ENCODE results near the gene SIRT1. TPM values are rescaled to one million over a fixed set of nuclear protein-coding genes. Genes with fewer than 3 reads are reported as not detected.

Gene SIRT1
- total and polyA plus RNA-seq, 2 donors (not counting 3 experiments of a cell fraction or from before 2014, with no cell fraction given) = 3.7 to 14.8 TPM

GRCh38 chr10:67863094-67863493 lies 21.4 kb upstream of the SIRT1 start:
- intact Hi-C loops (cut with micrococcal nuclease) (no loop called here), dilution Hi-C loops (cut with MboI; ENCODE audit: extremely low pct_ligation_motif_present, low sequenced_read_pairs) (no loop called here)
- Histone ChIP-seq H2AFZ (ENCODE audit: low read depth, low read length) (no peak overlapping the region), H3K9me3 (replicated peaks; ENCODE audit: control insufficient read depth, insufficient read depth, low read length) (no peaks in the 10 kb centered on the region), H3K4me3 (replicated peaks in 1 of 3; ENCODE audit: insufficient read depth in 1 of 3, low read depth in 1 of 3, low read length in 3 of 3) (no peak overlapping the region), H3K9ac (replicated peaks; ENCODE audit: extremely low read depth, insufficient read depth, low read length) (no peak overlapping the region), H4K20me1 (replicated peaks; ENCODE audit: control insufficient read depth, extremely low read depth, insufficient read depth, low read length) (no peaks in the 10 kb centered on the region), H3K9me1 (replicated peaks; ENCODE audit: control insufficient read depth, extremely low read depth, insufficient read depth, low read length) (no peaks in the 10 kb centered on the region), H3K4me2 (ENCODE audit: insufficient read depth, low read length) (no peak overlapping the region), H3K36me3 (ENCODE audit: control insufficient read depth in 2 of 2, extremely low read depth in 1 of 2, insufficient read depth in 2 of 2, low read length in 2 of 2) (no peaks in the 10 kb centered on the region), H3K27ac (ENCODE audit: insufficient read depth, low read depth, low read length) (no peak overlapping the region), H3K79me2 (ENCODE audit: control insufficient read depth, insufficient read depth, low read length) (no peaks in the 10 kb centered on the region), H3K27me3 (ENCODE audit: control insufficient read depth in 2 of 2, insufficient read depth in 2 of 2, low read length in 2 of 2) (no peaks in the 10 kb centered on the region), H3K4me1 (ENCODE audit: control insufficient read depth, extremely low read depth, insufficient read depth, low read length) (no peaks in the 10 kb centered on the region)
- DNase-seq (ENCODE audit: low read depth, low spot score) (no peak), FAIRE-seq (no peak)
- no TSS peak for BruUV-seq (replicated peaks)
- ChIA-PET CTCF (no interaction called here), POLR2A (no interaction called here)
- no peak for TF ChIP-seq POLR2AphosphoS5 (IDR thresholded peaks at IDR 0.05; ENCODE audit: insufficient read depth, low read depth, low read length)
- no peak for TF ChIP-seq GATA2 (IDR thresholded peaks at IDR 0.05; ENCODE audit: insufficient read depth, insufficient read length, low read depth, low read length)
- no peak for TF ChIP-seq FOS (IDR thresholded peaks at IDR 0.05; ENCODE audit: borderline replicate concordance, insufficient read depth, low read length)
- no peak for TF ChIP-seq POLR2A (IDR thresholded peaks at IDR 0.05; ENCODE audit: low read depth, low read length)
- no peak for TF ChIP-seq MAX (IDR thresholded peaks at IDR 0.05; ENCODE audit: insufficient read depth, insufficient read length)
- TF ChIP-seq EZH2 (IDR thresholded peaks at IDR 0.05; ENCODE audit: borderline replicate concordance, low read depth, low read length, severe bottlenecking) = no peak
- TF ChIP-seq CTCF (IDR thresholded peaks at IDR 0.05; ENCODE audit: extremely low read depth in 1 of 2, insufficient read depth in 1 of 2, low read depth in 1 of 2, low read length in 2 of 2) = no peak
- TF ChIP-seq JUN (IDR thresholded peaks at IDR 0.05; ENCODE audit: borderline replicate concordance, insufficient read depth, insufficient read length, low read depth) = no peak
- TF ChIP-seq MYC (IDR thresholded peaks at IDR 0.05; ENCODE audit: low read depth, low read length) = no peak

Data from endothelial cell of umbilical vein (primary cell).